Keratinocyte (primary cell): ENCODE results near the gene CNTNAP1. TPM values are rescaled to one million over a fixed set of nuclear protein-coding genes. Genes with fewer than 3 reads are reported as not detected.

Source experiments
- DNase-seq: peaks from one replicate; pipeline ENCODE4 v3.0.0-alpha.2; 2011; ENCODE audit warnings: low read depth, missing footprints, low spot score
- FAIRE-seq: peaks from 2 replicates; lab custom pipeline; 2011; peaks lifted over from hg19 to GRCh38; lab: Jason Lieb, UNC
- H2AFZ ChIP-seq: 2 replicates; pipeline ENCODE4 v1.6.0; 2012; ENCODE audit warnings: low read length, control low read depth, inconsistent platforms; ENCODE audit not compliant: control insufficient read depth
- H3K27ac ChIP-seq: 2 replicates; pipeline ENCODE4 v1.5.1; 2011; ENCODE audit warnings: low read length; ENCODE audit not compliant: control insufficient read depth, insufficient read depth
- H3K27me3 ChIP-seq: 3 replicates; pipeline ENCODE4 v1.6.0; 2011; ENCODE audit warnings: low read length; ENCODE audit not compliant: control insufficient read depth, insufficient read depth; ENCODE audit errors: extremely low read depth
- H3K36me3 ChIP-seq, 2 experiments: 2 replicates in 1 of 2; 3 replicates in 1 of 2; pipeline ENCODE4 v1.5.1; 2011; ENCODE audit warnings: low read length in 2 of 2, mild to moderate bottlenecking in 1 of 2; ENCODE audit not compliant: control insufficient read depth in 2 of 2, insufficient read depth in 2 of 2; ENCODE audit errors: extremely low read depth in 1 of 2
- H3K4me1 ChIP-seq: 3 replicates; pipeline ENCODE4 v1.5.1; 2011; ENCODE audit warnings: low read length; ENCODE audit not compliant: control insufficient read depth, insufficient read depth; ENCODE audit errors: extremely low read depth
- H3K4me2 ChIP-seq: 3 replicates; pipeline ENCODE4 v1.6.0; 2011; ENCODE audit warnings: low read depth, low read length; ENCODE audit not compliant: control insufficient read depth, insufficient read depth; ENCODE audit errors: extremely low read depth
- H3K4me3 ChIP-seq, 3 experiments: fragments of 200-600 bp in 1 of 3; sonication (generic) in 1 of 3; 2 replicates in 2 of 3; 3 replicates in 1 of 3; pipeline ENCODE4 v1.5.1; 2011 to 2016; ENCODE audit warnings: low read length in 3 of 3, mild to moderate bottlenecking in 3 of 3, control low read depth in 2 of 3, inconsistent platforms in 1 of 3, low read depth in 1 of 3, mixed read lengths in 1 of 3, mixed run types in 1 of 3, moderate library complexity in 1 of 3; ENCODE audit not compliant: control insufficient read depth in 2 of 3, insufficient read depth in 2 of 3; ENCODE audit errors: extremely low read depth in 1 of 3
- H3K79me2 ChIP-seq: 2 replicates; pipeline ENCODE4 v1.6.0; 2012; ENCODE audit warnings: low read length; ENCODE audit not compliant: control insufficient read depth, insufficient read depth
- H3K9ac ChIP-seq: 3 replicates; pipeline ENCODE4 v1.6.0; 2011; ENCODE audit warnings: low read length; ENCODE audit not compliant: control insufficient read depth, insufficient read depth; ENCODE audit errors: extremely low read depth
- H3K9me1 ChIP-seq: 3 replicates; pipeline ENCODE4 v1.6.0; 2011; ENCODE audit warnings: low read length; ENCODE audit not compliant: control insufficient read depth, insufficient read depth; ENCODE audit errors: extremely low read depth
- H3K9me3 ChIP-seq: 2 replicates; pipeline ENCODE4 v1.5.1; 2012; ENCODE audit warnings: low read depth, low read length; ENCODE audit not compliant: control insufficient read depth
- H4K20me1 ChIP-seq: 3 replicates; pipeline ENCODE4 v1.6.0; 2011; ENCODE audit warnings: low read length; ENCODE audit not compliant: control insufficient read depth, insufficient read depth; ENCODE audit errors: extremely low read depth
- EZH2 ChIP-seq: IDR thresholded peaks from one replicate; pipeline ENCODE4 v1.6.1; 2012; ENCODE audit warnings: inconsistent platforms, mild to moderate bottlenecking, low read length, moderate library complexity
- dilution Hi-C: fragments of 300-500 bp; cut with MboI; formaldehyde crosslinking; loops from one replicate; pipeline ENCODE4 v1.7.0; 2020; ENCODE audit warnings: low sequenced_read_pairs; ENCODE audit not compliant: extremely low pct_ligation_motif_present
- polyA plus RNA-seq, 5 experiments: library from polyadenylated mRNA; depleted of rRNA in 3 of 5; stranded (reverse) in 3 of 5; stranded (forward) in 1 of 5; unstranded in 1 of 5; fragments of >200 nt; gene quantifications; 1 replicate in 1 of 5; 2 replicates in 3 of 5; 3 replicates in 1 of 5; pipeline versions ENCODE4 v1.2.1 to v1.2.3, GENCODE V29; 2011 to 2012; ENCODE audit warnings: missing spikeins in 2 of 5, low read depth in 1 of 5, low replicate concordance in 1 of 5
- TF ChIP-seq, protein P1 (sequence below), 3 experiments: IDR thresholded peaks in 1 of 3; conservative IDR thresholded peaks in 1 of 3; optimal IDR thresholded peaks in 1 of 3; 2 replicates in 2 of 3; 3 replicates in 1 of 3; pipeline versions ENCODE3 to v1.5.1; 2011; ENCODE audit warnings: low read length in 3 of 3, mild to moderate bottlenecking in 3 of 3, moderate library complexity in 2 of 3, control low read depth in 1 of 3, inconsistent platforms in 1 of 3; ENCODE audit not compliant: insufficient read depth in 2 of 3; ENCODE audit errors: extremely low read depth in 1 of 3

The CNTNAP1 gene
- polyA plus RNA-seq, 1 donor (not counting 4 experiments of a cell fraction or from before 2014, with no cell fraction given) = 0.71 TPM

- Histone ChIP-seq H3K27ac (no peak overlapping the region), H3K27me3 (no peaks in the 10 kb centered on the region), H3K4me3 (no peak overlapping the region), H3K9me1 (no peaks in the 10 kb centered on the region), H3K9ac (no peak overlapping the region), H3K4me2 (no peak overlapping the region), H4K20me1 (no peaks in the 10 kb centered on the region), H2AFZ (no peak overlapping the region), H3K36me3 (no peaks in the 10 kb centered on the region), H3K79me2 (no peaks in the 10 kb centered on the region), H3K9me3 (no peaks in the 10 kb centered on the region), H3K4me1 (no peaks in the 10 kb centered on the region)
- FAIRE-seq (no peak), DNase-seq (no peak)
- dilution Hi-C loops = no loop called here
- no peak for TF ChIP-seq EZH2
- TF ChIP-seq, protein P1, sequence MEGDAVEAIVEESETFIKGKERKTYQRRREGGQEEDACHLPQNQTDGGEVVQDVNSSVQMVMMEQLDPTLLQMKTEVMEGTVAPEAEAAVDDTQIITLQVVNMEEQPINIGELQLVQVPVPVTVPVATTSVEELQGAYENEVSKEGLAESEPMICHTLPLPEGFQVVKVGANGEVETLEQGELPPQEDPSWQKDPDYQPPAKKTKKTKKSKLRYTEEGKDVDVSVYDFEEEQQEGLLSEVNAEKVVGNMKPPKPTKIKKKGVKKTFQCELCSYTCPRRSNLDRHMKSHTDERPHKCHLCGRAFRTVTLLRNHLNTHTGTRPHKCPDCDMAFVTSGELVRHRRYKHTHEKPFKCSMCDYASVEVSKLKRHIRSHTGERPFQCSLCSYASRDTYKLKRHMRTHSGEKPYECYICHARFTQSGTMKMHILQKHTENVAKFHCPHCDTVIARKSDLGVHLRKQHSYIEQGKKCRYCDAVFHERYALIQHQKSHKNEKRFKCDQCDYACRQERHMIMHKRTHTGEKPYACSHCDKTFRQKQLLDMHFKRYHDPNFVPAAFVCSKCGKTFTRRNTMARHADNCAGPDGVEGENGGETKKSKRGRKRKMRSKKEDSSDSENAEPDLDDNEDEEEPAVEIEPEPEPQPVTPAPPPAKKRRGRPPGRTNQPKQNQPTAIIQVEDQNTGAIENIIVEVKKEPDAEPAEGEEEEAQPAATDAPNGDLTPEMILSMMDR (optimal IDR thresholded peaks at IDR 0.05 in 1 of 3, IDR thresholded peaks at IDR 0.05 in 1 of 3, conservative IDR thresholded peaks at IDR 0.05 in 1 of 3; ENCODE audit: extremely low read depth in 1 of 3, insufficient read depth in 2 of 3, low read length in 3 of 3) = no peak
Measured at GRCh38 chr17:42642336-42642735, 40.0 kb upstream of the CNTNAP1 start.

- dilution Hi-C loops = no loop called here
- H3K4me3 ChIP-seq = no peak overlapping the region
- H3K4me1 ChIP-seq = no peaks in the 10 kb centered on the region
- no peak overlapping the region for H3K4me2 ChIP-seq
- H3K27me3 ChIP-seq = no peaks in the 10 kb centered on the region
- H3K79me2 ChIP-seq = no peaks in the 10 kb centered on the region
- H3K9me1 ChIP-seq = no peaks in the 10 kb centered on the region
- H4K20me1 ChIP-seq = no peaks in the 10 kb centered on the region
- no peak overlapping the region for H3K27ac ChIP-seq
- no peak overlapping the region for H2AFZ ChIP-seq
- no peaks in the 10 kb centered on the region for H3K36me3 ChIP-seq
- H3K9ac ChIP-seq = no peak overlapping the region
- DNase-seq (no peak), FAIRE-seq (no peak)
- TF ChIP-seq, protein P1 (optimal IDR thresholded peaks at IDR 0.05 in 1 of 3, IDR thresholded peaks at IDR 0.05 in 1 of 3, conservative IDR thresholded peaks at IDR 0.05 in 1 of 3; ENCODE audit: extremely low read depth in 1 of 3, insufficient read depth in 2 of 3, low read length in 3 of 3) = no peak
- no peak for TF ChIP-seq EZH2
- H3K9me3 ChIP-seq = no peaks in the 10 kb centered on the region
Measured at GRCh38 chr17:42647778-42648177, 34.6 kb upstream of the CNTNAP1 start.
